CD8-positive, alpha-beta memory T cell (primary cell): ENCODE results near the gene DDC. TPM values are rescaled to one million over a fixed set of nuclear protein-coding genes. Genes with fewer than 3 reads are reported as not detected.
A peak's percentile ranks its signal among the peaks of the same experiment; 100 is the strongest.
"Not testable (repeated sequence)": the region's sequence is repeated elsewhere in the genome, so short reads cannot be mapped to it uniquely, and the experiment has no call there.

Source experiments
- CTCF ChIA-PET: fragments of 350-600 bp; sonication (Branson Sonifier 250); formaldehyde crosslinking; loops from one replicate; lab custom pipeline; 2021; ENCODE audit warnings: antibody characterized with exemption; lab: Charles Lee
- POLR2A ChIA-PET: fragments of 350-600 bp; sonication (Branson Sonifier 250); formaldehyde crosslinking; loops from one replicate; lab custom pipeline; 2021; ENCODE audit warnings: antibody characterized with exemption; lab: Charles Lee
- DNase-seq, 5 donors: peaks; one replicate each; pipeline versions ENCODE4 v3.0.0 to v3.0.0-alpha.2; 2020 to 2022; ENCODE audit warnings: mixed read lengths in 1 of 5
- H3K27ac ChIP-seq: one replicate; pipeline ENCODE4 v1.7.0; 2013; ENCODE audit warnings: low read depth, mild to moderate bottlenecking, low read length, moderate library complexity
- H3K27me3 ChIP-seq: 2 replicates; pipeline ENCODE4 v1.7.0; 2013; ENCODE audit warnings: low read length, mild to moderate bottlenecking; ENCODE audit not compliant: insufficient read depth, poor library complexity, severe bottlenecking
- H3K36me3 ChIP-seq: 2 replicates; pipeline ENCODE4 v1.7.0; 2013; ENCODE audit warnings: mild to moderate bottlenecking, low read length, moderate library complexity; ENCODE audit not compliant: insufficient read depth
- H3K4me1 ChIP-seq: 2 replicates; pipeline ENCODE4 v1.7.0; 2013; ENCODE audit warnings: mild to moderate bottlenecking, low read length, moderate library complexity; ENCODE audit not compliant: insufficient read depth
- H3K4me3 ChIP-seq: 2 replicates; pipeline ENCODE4 v1.7.0; 2013; ENCODE audit warnings: mild to moderate bottlenecking, low read length
- H3K9me3 ChIP-seq: 2 replicates; pipeline ENCODE4 v1.7.0; 2013; ENCODE audit warnings: mild to moderate bottlenecking, low read length
- H3K27ac Mint-ChIP-seq, 8 donors: one replicate each; pipeline ENCODE4 v1.8.0; 2020 to 2021; ENCODE audit warnings: mixed read lengths in 8 of 8, mild to moderate bottlenecking in 6 of 8, inconsistent platforms in 3 of 8, moderate library complexity in 3 of 8
- H3K27me3 Mint-ChIP-seq, 2 donors: one replicate each; pipeline ENCODE4 v1.8.0; 2020 to 2021; ENCODE audit warnings: mixed read lengths in 2 of 2, mild to moderate bottlenecking in 1 of 2, moderate library complexity in 1 of 2
- H3K36me3 Mint-ChIP-seq, 3 donors: one replicate each; pipeline ENCODE4 v1.8.0; 2020 to 2021; ENCODE audit warnings: mixed read lengths in 3 of 3, inconsistent platforms in 1 of 3, mild to moderate bottlenecking in 1 of 3
- H3K4me1 Mint-ChIP-seq, 3 donors: one replicate each; pipeline ENCODE4 v1.8.0; 2020 to 2021; ENCODE audit warnings: mixed read lengths in 3 of 3, inconsistent platforms in 1 of 3, mild to moderate bottlenecking in 1 of 3
- H3K4me3 Mint-ChIP-seq, 7 donors: one replicate each; pipeline ENCODE4 v1.8.0; 2020 to 2021; ENCODE audit warnings: mixed read lengths in 7 of 7, mild to moderate bottlenecking in 6 of 7, moderate library complexity in 4 of 7, inconsistent platforms in 2 of 7
- H3K9me3 Mint-ChIP-seq, 5 donors: one replicate each; pipeline ENCODE4 v1.8.0; 2020 to 2022; ENCODE audit warnings: mixed read lengths in 5 of 5, mild to moderate bottlenecking in 3 of 5, moderate library complexity in 2 of 5, inconsistent platforms in 1 of 5
- polyA plus RNA-seq: library from polyadenylated mRNA; unstranded; fragments of 300-500 nt; fragmentation: Illumina TruSeq; gene quantifications from one replicate; pipeline ENCODE4 v1.2.3, GENCODE V29; 2021
- total RNA-seq, 2 experiments: library from RNA; stranded (reverse); gene quantifications; one replicate each; pipeline ENCODE4 v1.2.3, GENCODE V29; 2021

The DDC gene
- total and polyA plus RNA-seq, 3 experiments from 2014 or later = not detected

DNA sequence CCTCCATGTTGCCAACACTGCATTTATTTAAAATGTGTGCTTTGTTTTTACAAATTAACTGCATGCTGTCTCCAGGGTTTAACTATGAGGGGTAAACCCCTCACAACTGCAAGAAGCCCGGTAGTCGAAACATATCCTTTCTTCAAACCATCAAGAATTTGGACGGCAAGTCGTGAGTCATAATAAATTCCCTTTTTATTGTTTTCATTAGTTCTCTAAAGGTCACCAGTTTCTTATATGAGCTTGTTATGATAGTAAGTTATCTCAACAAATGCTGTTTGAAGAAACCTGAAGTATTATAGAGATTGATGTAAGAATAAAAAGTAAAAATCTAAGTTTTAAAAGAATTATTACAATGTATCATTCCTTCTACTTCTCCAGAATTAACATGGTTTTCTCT, 102.8 kb downstream of the DDC start:
- H3K4me1 Mint-ChIP-seq = peaks cover 0 to 1% (median under 1%) of the 10 kb centered on the region in 3 donors
- peaks cover 0 to 6% (median 0%) of the 10 kb centered on the region in 3 donors for H3K36me3 Mint-ChIP-seq
- DNase-seq = no peak
- no peak overlapping the region for H3K27ac Mint-ChIP-seq
- H3K4me1 ChIP-seq = no peaks in the 10 kb centered on the region
- H3K9me3 ChIP-seq = no peaks in the 10 kb centered on the region
- H3K4me3 ChIP-seq = no peak overlapping the region
- no peaks in the 10 kb centered on the region for H3K9me3 Mint-ChIP-seq
- no peak overlapping the region for H3K27ac ChIP-seq
- ChIA-PET POLR2A (no interaction called here), CTCF (interaction anchor here (1.6 kb wide), 2 partner anchors 216 to 257 kb away, joined by 4 to 6 read pairs; no protein-coding TSS in a partner anchor)
- H3K36me3 ChIP-seq = no peaks in the 10 kb centered on the region
- H3K27me3 Mint-ChIP-seq = peaks cover 0 to 7% of the 10 kb centered on the region in 2 donors
- H3K4me3 Mint-ChIP-seq = no peak overlapping the region
- H3K27me3 ChIP-seq = no peaks in the 10 kb centered on the region

DNA sequence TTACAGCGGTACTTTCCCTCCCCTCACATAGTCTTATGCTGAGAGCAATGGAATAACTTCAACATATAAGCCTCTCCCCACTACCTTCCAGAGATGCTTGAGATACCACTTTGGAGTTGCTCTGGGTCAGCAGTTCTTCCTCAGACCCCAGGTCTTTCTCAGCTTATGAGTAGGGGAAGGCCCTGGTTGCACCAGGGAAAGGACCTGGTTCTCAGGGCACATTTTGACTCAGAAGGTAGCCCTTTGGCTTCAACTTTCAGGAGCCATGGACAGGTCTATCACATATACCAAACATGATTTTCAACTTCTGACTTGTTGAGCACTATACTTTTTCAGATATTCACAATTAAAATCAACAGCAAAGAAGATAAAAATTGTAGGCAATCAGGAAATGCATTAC, 103.5 kb downstream of the DDC start:
- H3K4me3 ChIP-seq = no peak overlapping the region
- H3K27me3 ChIP-seq = no peaks in the 10 kb centered on the region
- Mint-ChIP-seq H3K9me3 (no peaks in the 10 kb centered on the region), H3K27me3 (peaks cover 0 to 7% of the 10 kb centered on the region in 2 donors), H3K36me3 (peaks cover 0 to 6% (median 0%) of the 10 kb centered on the region in 3 donors), H3K4me3 (no peak overlapping the region), H3K4me1 (no peaks in the 10 kb centered on the region), H3K27ac (no peak overlapping the region)
- CTCF ChIA-PET = interaction anchor here (1.1 kb wide), 1 partner anchor 223 kb away, joined by 3 read pairs; no protein-coding TSS in a partner anchor
- no peaks in the 10 kb centered on the region for H3K9me3 ChIP-seq
- no peaks in the 10 kb centered on the region for H3K4me1 ChIP-seq
- DNase-seq = no peak
- POLR2A ChIA-PET = no interaction called here
- H3K36me3 ChIP-seq = no peaks in the 10 kb centered on the region
- H3K27ac ChIP-seq = no peak overlapping the region

DNA sequence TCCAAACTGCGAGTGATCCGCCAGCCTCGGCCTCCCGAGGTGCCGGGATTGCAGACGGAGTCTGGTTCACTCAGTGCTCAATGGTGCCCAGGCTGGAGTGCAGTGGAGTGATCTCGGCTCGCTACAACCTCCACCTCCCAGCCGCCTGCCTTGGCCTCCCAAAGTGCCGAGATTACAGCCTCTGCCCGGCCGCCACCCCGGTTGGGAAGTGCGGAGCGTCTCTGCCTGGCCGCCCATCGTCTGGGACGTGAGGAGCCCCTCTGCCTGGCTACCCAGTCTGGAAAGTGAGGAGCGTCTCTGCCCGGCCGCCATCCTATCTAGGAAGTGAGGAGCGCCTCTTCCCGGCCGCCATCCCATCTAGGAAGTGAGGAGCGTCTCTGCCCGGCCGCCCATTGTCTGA, 106.0 kb downstream of the DDC start:
- H3K36me3 ChIP-seq, H3K4me3 Mint-ChIP-seq, H3K4me3 ChIP-seq, POLR2A ChIA-PET, CTCF ChIA-PET, H3K27ac ChIP-seq, H3K27me3 Mint-ChIP-seq, H3K4me1 Mint-ChIP-seq, H3K27ac Mint-ChIP-seq, H3K27me3 ChIP-seq, H3K36me3 Mint-ChIP-seq, H3K4me1 ChIP-seq, H3K9me3 Mint-ChIP-seq, DNase-seq, H3K9me3 ChIP-seq: not testable (repeated sequence)

DNA sequence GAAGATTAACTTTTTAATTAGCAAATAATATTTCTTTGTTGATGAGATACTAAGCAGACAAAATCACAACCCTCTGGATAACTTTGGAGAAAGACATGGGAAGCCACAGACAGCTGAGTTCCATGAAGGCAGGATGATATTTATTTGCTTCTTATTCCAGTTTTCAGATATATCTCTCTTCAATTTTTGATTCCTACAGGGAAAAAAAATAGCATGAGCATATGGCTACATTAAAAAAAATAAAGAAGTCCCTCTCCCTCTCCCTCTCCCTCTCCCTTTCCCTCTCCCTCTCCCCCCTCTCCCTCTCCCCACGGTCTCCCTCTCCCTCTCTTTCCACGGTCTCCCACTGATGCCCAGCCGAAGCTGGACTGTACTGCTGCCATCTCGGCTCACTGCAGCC, 106.6 kb downstream of the DDC start:
- H3K4me1 Mint-ChIP-seq, POLR2A ChIA-PET, H3K27ac ChIP-seq, H3K9me3 ChIP-seq, H3K4me1 ChIP-seq, H3K9me3 Mint-ChIP-seq, H3K27me3 Mint-ChIP-seq, H3K36me3 ChIP-seq, H3K4me3 ChIP-seq, H3K4me3 Mint-ChIP-seq, H3K27me3 ChIP-seq, DNase-seq, H3K36me3 Mint-ChIP-seq: not testable (repeated sequence)
- H3K27ac Mint-ChIP-seq = peak overlapping the region in 1 of 8 donors; percentile 29
- CTCF ChIA-PET = interaction anchor here (0.7 kb wide), 1 partner anchor 9 kb away, joined by 3 read pairs; no protein-coding TSS in a partner anchor

DNA sequence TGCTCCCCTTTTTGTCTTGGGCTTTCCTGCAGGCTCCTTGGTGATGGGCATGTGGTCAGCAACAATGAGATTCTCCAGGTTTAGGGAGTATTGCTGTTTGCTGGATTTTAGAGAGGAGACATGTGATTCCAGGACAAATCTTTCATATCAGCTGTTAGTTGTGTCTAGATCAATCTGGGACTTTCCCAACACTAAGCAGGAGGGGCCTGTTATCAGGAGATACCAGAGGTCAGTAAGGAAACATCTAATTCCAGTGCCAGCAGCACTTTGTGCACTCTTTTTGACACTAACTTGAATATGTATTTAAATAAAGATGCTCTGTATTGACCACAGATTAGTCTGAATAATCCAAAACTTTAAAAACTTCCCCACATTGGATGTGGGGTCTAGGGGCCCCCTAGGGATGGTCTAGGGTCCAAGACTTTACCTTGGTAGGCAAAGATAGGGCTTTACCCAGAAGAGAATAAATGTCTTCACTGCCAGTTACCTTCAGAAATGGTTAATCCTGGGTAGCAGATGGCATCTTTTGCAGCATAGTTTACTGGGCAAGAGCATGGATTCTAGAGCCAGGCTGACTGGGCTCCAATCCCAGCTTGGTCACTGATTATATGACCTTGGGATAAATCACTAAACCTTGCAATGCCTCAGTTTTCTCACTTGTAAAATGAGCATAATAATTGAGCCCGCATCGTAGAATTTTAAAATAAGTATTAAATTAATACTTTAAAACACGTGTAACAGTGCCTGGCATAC, 108.7 kb downstream of the DDC start:
- Histone ChIP-seq H3K4me3 (no peak overlapping the region), H3K36me3 (no peaks in the 10 kb centered on the region), H3K9me3 (no peaks in the 10 kb centered on the region), H3K27me3 (no peaks in the 10 kb centered on the region), H3K27ac (no peak overlapping the region), H3K4me1 (peaks cover under 1% of the 10 kb centered on the region)
- peak overlapping the region in 1 of 7 donors; percentile 40 for H3K4me3 Mint-ChIP-seq
- POLR2A ChIA-PET = no interaction called here
- no peak for DNase-seq
- H3K27ac Mint-ChIP-seq = peak overlapping the region in 1 of 8 donors; percentile 47
- H3K36me3 Mint-ChIP-seq = peaks cover 2 to 6% (median 2%) of the 10 kb centered on the region in 3 donors
- no peaks in the 10 kb centered on the region for H3K9me3 Mint-ChIP-seq
- peaks cover 6 to 8% of the 10 kb centered on the region in 2 donors for H3K27me3 Mint-ChIP-seq
- H3K4me1 Mint-ChIP-seq = peaks cover 0 to 3% (median 0%) of the 10 kb centered on the region in 3 donors
- CTCF ChIA-PET = no interaction called here

DNA sequence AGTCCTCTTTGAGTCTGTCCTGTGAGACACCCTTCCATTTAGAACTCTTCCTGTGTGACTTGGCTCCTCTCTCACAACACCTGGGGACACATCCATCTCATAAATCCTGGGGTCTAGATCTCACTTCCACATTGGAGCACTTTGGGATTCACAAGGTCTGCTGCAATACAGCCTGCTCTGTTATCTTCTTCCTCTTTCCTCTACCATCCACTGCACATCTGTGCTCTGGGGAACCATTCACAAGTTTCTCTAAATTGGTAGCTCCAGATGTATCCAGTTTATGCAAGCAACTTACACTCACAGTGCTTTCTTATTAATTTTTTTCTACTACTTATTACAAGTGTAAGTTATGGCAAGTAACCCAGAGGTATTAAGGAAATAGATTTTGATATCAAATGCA, 109.5 kb downstream of the DDC start:
- Histone ChIP-seq H3K27ac (no peak overlapping the region), H3K4me1 (peaks cover 9% of the 10 kb centered on the region), H3K27me3 (no peaks in the 10 kb centered on the region), H3K36me3 (no peaks in the 10 kb centered on the region), H3K9me3 (no peaks in the 10 kb centered on the region), H3K4me3 (no peak overlapping the region)
- peaks cover 6 to 12% (median 7%) of the 10 kb centered on the region in 3 donors for H3K4me1 Mint-ChIP-seq
- H3K36me3 Mint-ChIP-seq = peaks cover 2 to 6% (median 2%) of the 10 kb centered on the region in 3 donors
- H3K27ac Mint-ChIP-seq = peak overlapping the region in 2 of 8 donors; percentile 30 to 72
- DNase-seq = no peak
- peaks cover 6 to 8% of the 10 kb centered on the region in 2 donors for H3K27me3 Mint-ChIP-seq
- H3K9me3 Mint-ChIP-seq = no peaks in the 10 kb centered on the region
- H3K4me3 Mint-ChIP-seq = peak overlapping the region in 1 of 7 donors; percentile 67
- ChIA-PET POLR2A (no interaction called here), CTCF (interaction anchor here (3.3 kb wide), 1 partner anchor 11 kb away, joined by 14 read pairs; no protein-coding TSS in a partner anchor)

DNA sequence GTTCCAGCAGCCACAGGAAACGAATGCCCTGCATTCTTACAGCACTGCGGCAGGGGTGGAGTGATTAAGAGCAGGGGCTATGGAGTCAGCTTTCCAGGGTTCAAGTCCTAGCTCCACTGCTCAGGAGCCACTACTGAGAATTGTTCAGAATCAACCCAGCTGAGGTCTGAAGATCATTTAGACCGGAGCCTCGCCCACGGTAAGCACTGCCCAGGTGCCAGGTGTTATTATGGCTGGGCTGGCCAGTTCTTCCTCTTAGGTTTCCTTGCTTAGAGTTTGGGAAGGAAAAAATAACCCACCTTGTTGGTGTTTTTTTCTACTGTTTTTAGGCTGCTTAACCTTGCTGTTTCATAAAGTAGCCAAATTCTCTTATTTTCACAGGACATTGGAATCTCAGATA, 110.2 kb downstream of the DDC start:
- Histone ChIP-seq H3K9me3 (no peaks in the 10 kb centered on the region), H3K4me3 (no peak overlapping the region), H3K27ac (no peak overlapping the region), H3K36me3 (no peaks in the 10 kb centered on the region), H3K27me3 (no peaks in the 10 kb centered on the region), H3K4me1 (peaks cover 10% of the 10 kb centered on the region)
- ChIA-PET CTCF (interaction anchor here (3.3 kb wide), 1 partner anchor 12 kb away, joined by 14 read pairs; no protein-coding TSS in a partner anchor), POLR2A (no interaction called here)
- H3K36me3 Mint-ChIP-seq = peaks cover 2 to 8% (median 6%) of the 10 kb centered on the region in 3 donors
- no peak overlapping the region for H3K27ac Mint-ChIP-seq
- DNase-seq = no peak
- H3K9me3 Mint-ChIP-seq = no peaks in the 10 kb centered on the region
- H3K4me1 Mint-ChIP-seq = peaks cover 8 to 18% (median 12%) of the 10 kb centered on the region in 3 donors
- H3K4me3 Mint-ChIP-seq = no peak overlapping the region
- peaks cover 6 to 8% of the 10 kb centered on the region in 2 donors for H3K27me3 Mint-ChIP-seq

DNA sequence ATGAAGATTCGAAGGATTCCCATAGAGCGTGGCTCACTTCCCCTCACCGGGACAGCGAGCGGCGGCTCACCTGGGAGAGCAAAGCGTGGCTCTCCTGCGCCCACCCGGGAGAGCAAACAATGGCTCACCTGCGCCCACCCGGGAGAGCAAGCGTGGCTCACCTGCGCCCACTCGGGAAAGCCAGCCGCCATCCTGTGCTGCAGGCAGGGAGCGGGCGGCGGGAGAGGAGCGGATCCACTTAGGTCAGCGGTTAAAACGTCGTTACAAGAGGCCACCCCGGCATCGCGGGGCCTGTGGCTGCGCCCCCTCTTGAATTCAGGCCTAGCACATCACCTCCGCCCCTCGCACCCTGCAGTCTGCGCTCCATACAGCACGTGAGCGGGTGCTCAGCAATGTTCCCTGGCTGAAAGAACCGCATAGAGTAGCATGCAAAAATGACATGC, 114.6 kb downstream of the DDC start:
- Mint-ChIP-seq H3K27me3 (peaks cover 3 to 5% of the 10 kb centered on the region in 2 donors), H3K27ac (peak overlapping the region; percentile 89 to 98 (median 96)), H3K9me3 (no peaks in the 10 kb centered on the region), H3K4me1 (peaks cover 14 to 34% (median 23%) of the 10 kb centered on the region in 3 donors), H3K4me3 (peak overlapping the region; percentile 90 to 100 (median 93)), H3K36me3 (peaks cover 0 to 27% (median 11%) of the 10 kb centered on the region in 3 donors)
- peak in 1 of 5 donors; percentile 59 for DNase-seq
- no peaks in the 10 kb centered on the region for H3K9me3 ChIP-seq
- ChIA-PET CTCF (interaction anchor here (1.0 kb wide), 1 partner anchor 17 kb away, joined by 4 read pairs; no protein-coding TSS in a partner anchor), POLR2A (interaction anchor here (1.2 kb wide), 1 partner anchor 10 kb away, joined by 3 read pairs; no protein-coding TSS in a partner anchor)
- H3K27me3 ChIP-seq = no peaks in the 10 kb centered on the region
- peak overlapping the region; percentile 68 for H3K4me3 ChIP-seq
- H3K27ac ChIP-seq = peak overlapping the region; percentile 71
- peaks cover 14% of the 10 kb centered on the region for H3K4me1 ChIP-seq
- peaks cover 15% of the 10 kb centered on the region for H3K36me3 ChIP-seq
